Ascending aorta (tissue), 2 donors: ENCODE results near the gene TAOK1. TPM values are rescaled to one million over a fixed set of nuclear protein-coding genes. Genes with fewer than 3 reads are reported as not detected.

ENCODE experiments used
- DNase-seq, 2 donors: peaks; one replicate each; pipeline ENCODE4 v3.0.0-alpha.2; 2019; ENCODE audit warnings: low spot score in 2 of 2
- H3K27ac ChIP-seq, 2 donors: fragments of 200-600 bp; sonication (generic); one replicate each; pipeline ENCODE4 v1.5.1; 2016 to 2017; ENCODE audit warnings: mild to moderate bottlenecking in 1 of 2
- H3K27me3 ChIP-seq: fragments of 200-600 bp; sonication (generic); one replicate; pipeline ENCODE4 v1.5.1; 2017
- H3K36me3 ChIP-seq, 2 donors: fragments of 200-600 bp; sonication (generic); one replicate each; pipeline ENCODE4 v1.5.1; 2016
- H3K4me1 ChIP-seq, 2 donors: fragments of 200-600 bp; sonication (generic); one replicate each; pipeline ENCODE4 v1.5.1; 2016 to 2017; ENCODE audit warnings: mild to moderate bottlenecking in 1 of 2
- H3K4me3 ChIP-seq, 2 donors: fragments of 200-600 bp; sonication (generic); one replicate each; pipeline ENCODE4 v1.5.1; 2016 to 2017; ENCODE audit warnings: mild to moderate bottlenecking in 1 of 2
- H3K9me3 ChIP-seq, 2 donors: fragments of 200-600 bp; sonication (generic); one replicate each; pipeline ENCODE4 v1.5.1; 2016
- CTCF ChIP-seq, 3 experiments: fragments of 200-600 bp in 2 of 3; fragments of 450-650 bp in 1 of 3; sonication (generic) in 2 of 3; IDR thresholded peaks; one replicate each; pipeline ENCODE4 v1.5.1; 2016 to 2019; ENCODE audit warnings: antibody characterized with exemption in 3 of 3, mild to moderate bottlenecking in 1 of 3, moderate library complexity in 1 of 3
- intact Hi-C: fragments of 100-400 bp; cut with DNase I; formaldehyde crosslinking; loops from one replicate; pipeline ENCODE4 v1.15.1; 2023
- total RNA-seq: library from RNA; depleted of rRNA; stranded (reverse); fragments of >200 nt; gene quantifications from one replicate; pipeline ENCODE4 v1.1.0, GENCODE V29; 2016

Gene TAOK1
- total RNA-seq, 1 donor from 2014 or later: 20.8 TPM

GRCh38 chr17:29559640-29560039 lies 169.5 kb downstream of the TAOK1 start:
- Histone ChIP-seq H3K36me3 (peaks cover 0 to 5% of the 10 kb centered on the region in 2 donors), H3K27ac (no peak overlapping the region), H3K27me3 (no peaks in the 10 kb centered on the region), H3K9me3 (no peaks in the 10 kb centered on the region), H3K4me1 (no peaks in the 10 kb centered on the region), H3K4me3 (no peak overlapping the region)
- no peak for DNase-seq
- intact Hi-C loops: no loop called here
- TF ChIP-seq CTCF (IDR thresholded peaks at IDR 0.05): no peak

- peaks cover 0 to 5% of the 10 kb centered on the region in 2 donors for H3K36me3 ChIP-seq
Measured at GRCh38 chr17:29560316-29560715, 170.2 kb downstream of the TAOK1 start.

GRCh38 chr17:29561554-29562517 lies 171.7 kb downstream of the TAOK1 start:
- Histone ChIP-seq H3K27ac (peak overlapping the region in 1 of 2 donors; percentile 9), H3K27me3 (no peaks in the 10 kb centered on the region), H3K9me3 (no peaks in the 10 kb centered on the region), H3K4me3 (no peak overlapping the region), H3K4me1 (peaks cover 4 to 9% of the 10 kb centered on the region in 2 donors), H3K36me3 (peaks cover 0 to 5% of the 10 kb centered on the region in 2 donors)
- intact Hi-C loops: no loop called here
- no peak for DNase-seq
- no peak for TF ChIP-seq CTCF (IDR thresholded peaks at IDR 0.05)

More at GRCh38 chr17:29560316-29560715, 170.2 kb downstream of the TAOK1 start:
- DNase-seq: no peak
- H3K9me3 ChIP-seq: no peaks in the 10 kb centered on the region
- no peaks in the 10 kb centered on the region for H3K27me3 ChIP-seq
- H3K27ac ChIP-seq: no peak overlapping the region
- no peaks in the 10 kb centered on the region for H3K4me1 ChIP-seq
- intact Hi-C loops: no loop called here
- no peak for TF ChIP-seq CTCF (IDR thresholded peaks at IDR 0.05)
- no peak overlapping the region for H3K4me3 ChIP-seq

GRCh38 chr17:29562615-29563014 lies 172.5 kb downstream of the TAOK1 start:
- Histone ChIP-seq H3K4me1 (peaks cover 4 to 9% of the 10 kb centered on the region in 2 donors), H3K9me3 (no peaks in the 10 kb centered on the region), H3K36me3 (peaks cover 0 to 5% of the 10 kb centered on the region in 2 donors), H3K4me3 (no peak overlapping the region), H3K27me3 (no peaks in the 10 kb centered on the region), H3K27ac (no peak overlapping the region)
- intact Hi-C loops: no loop called here
- no peak for TF ChIP-seq CTCF (IDR thresholded peaks at IDR 0.05)
- DNase-seq: no peak

- Histone ChIP-seq H3K4me3 (no peak overlapping the region), H3K27ac (no peak overlapping the region), H3K9me3 (no peaks in the 10 kb centered on the region), H3K27me3 (no peaks in the 10 kb centered on the region), H3K36me3 (peaks cover 0 to 5% of the 10 kb centered on the region in 2 donors), H3K4me1 (peaks cover 4 to 9% of the 10 kb centered on the region in 2 donors)
- no peak for DNase-seq
- intact Hi-C loops: no loop called here
- no peak for TF ChIP-seq CTCF (IDR thresholded peaks at IDR 0.05)
Measured at GRCh38 chr17:29563816-29564215, 173.7 kb downstream of the TAOK1 start.
